HG03442 (cell line): Measurements from ENCODE around the gene USP32.
"Not testable (repeated sequence)": the region's sequence is repeated elsewhere in the genome, so short reads cannot be mapped to it uniquely, and the experiment has no call there.

Experiments used
- ATAC-seq: cut with Tn5 transposase; IDR thresholded peaks from one replicate; pipeline ENCODE4 v1.9.1; 2021; ENCODE audit warnings: mild to moderate bottlenecking, moderate library complexity; ENCODE audit not compliant: unreplicated experiment

Gene USP32

GRCh38 chr17:60392042-60392844, at the start of gene USP32:
USP32 (minus strand) TSS chr17:60392133; CDS start chr17:60391939, 194 bp downstream.
- ATAC-seq = peak; percentile 83

GRCh38 chr17:60439501-60439900, 47.6 kb upstream of the USP32 start:
- ATAC-seq = no peak

- no peak for ATAC-seq
Observed at GRCh38 chr17:60436676-60437075, 44.7 kb upstream of the USP32 start.

- ATAC-seq = no peak
Observed at GRCh38 chr17:60435244-60436167, 43.6 kb upstream of the USP32 start.

- ATAC-seq = not testable (repeated sequence)
Observed at GRCh38 chr17:60433021-60433997, 41.4 kb upstream of the USP32 start.

- not testable (repeated sequence) for ATAC-seq
Observed at GRCh38 chr17:60430561-60430960, 38.6 kb upstream of the USP32 start.

- not testable (repeated sequence) for ATAC-seq
Observed at GRCh38 chr17:60428491-60428890, 36.6 kb upstream of the USP32 start.

- no peak for ATAC-seq
Observed at GRCh38 chr17:60426596-60426995, 34.7 kb upstream of the USP32 start.

GRCh38 chr17:60425626-60426025, 33.7 kb upstream of the USP32 start:
- no peak for ATAC-seq

GRCh38 chr17:60423865-60424264, 31.9 kb upstream of the USP32 start:
- ATAC-seq = no peak

GRCh38 chr17:60422162-60422665, 30.3 kb upstream of the USP32 start, which contains the start of gene CHCT1:
CHCT1 (plus strand) TSS chr17:60422489; CDS start chr17:60422593, 104 bp downstream.
- ATAC-seq = no peak

- peak; percentile 85 for ATAC-seq
Observed at GRCh38 chr17:60421273-60422161, 29.6 kb upstream of the USP32 start.

GRCh38 chr17:60419875-60420274, 27.9 kb upstream of the USP32 start:
- not testable (repeated sequence) for ATAC-seq

GRCh38 chr17:60419003-60419402, 27.1 kb upstream of the USP32 start:
- ATAC-seq = not testable (repeated sequence)

- ATAC-seq = no peak
Observed at GRCh38 chr17:60416368-60416925, 24.5 kb upstream of the USP32 start.

GRCh38 chr17:60415146-60415545, 23.2 kb upstream of the USP32 start:
- no peak for ATAC-seq

GRCh38 chr17:60412701-60413100, 20.8 kb upstream of the USP32 start:
- ATAC-seq = no peak

GRCh38 chr17:60410001-60410400, 18.1 kb upstream of the USP32 start:
- no peak for ATAC-seq

- no peak for ATAC-seq
Observed at GRCh38 chr17:60406887-60407286, 15.0 kb upstream of the USP32 start.
